Fibroblast of lung (primary cell): ENCODE measurements around the gene EEFSEC.

Source experiments
- EZH2 ChIP-seq: IDR thresholded peaks from 2 replicates; pipeline ENCODE4 v1.5.1; 2012; ENCODE audit warnings: low read length, control low read depth, mild to moderate bottlenecking; ENCODE audit errors: missing control alignments
- TF ChIP-seq, protein P1 (sequence below), 2 donors: IDR thresholded peaks in 1 of 2; conservative IDR thresholded peaks in 1 of 2; 1 replicate in 1 of 2; 2 replicates in 1 of 2; pipeline ENCODE4 v1.5.1; 2011 to 2012; ENCODE audit warnings: low read length in 2 of 2, control low read depth in 1 of 2, inconsistent platforms in 1 of 2, low read depth in 1 of 2, mild to moderate bottlenecking in 1 of 2

DNA sequence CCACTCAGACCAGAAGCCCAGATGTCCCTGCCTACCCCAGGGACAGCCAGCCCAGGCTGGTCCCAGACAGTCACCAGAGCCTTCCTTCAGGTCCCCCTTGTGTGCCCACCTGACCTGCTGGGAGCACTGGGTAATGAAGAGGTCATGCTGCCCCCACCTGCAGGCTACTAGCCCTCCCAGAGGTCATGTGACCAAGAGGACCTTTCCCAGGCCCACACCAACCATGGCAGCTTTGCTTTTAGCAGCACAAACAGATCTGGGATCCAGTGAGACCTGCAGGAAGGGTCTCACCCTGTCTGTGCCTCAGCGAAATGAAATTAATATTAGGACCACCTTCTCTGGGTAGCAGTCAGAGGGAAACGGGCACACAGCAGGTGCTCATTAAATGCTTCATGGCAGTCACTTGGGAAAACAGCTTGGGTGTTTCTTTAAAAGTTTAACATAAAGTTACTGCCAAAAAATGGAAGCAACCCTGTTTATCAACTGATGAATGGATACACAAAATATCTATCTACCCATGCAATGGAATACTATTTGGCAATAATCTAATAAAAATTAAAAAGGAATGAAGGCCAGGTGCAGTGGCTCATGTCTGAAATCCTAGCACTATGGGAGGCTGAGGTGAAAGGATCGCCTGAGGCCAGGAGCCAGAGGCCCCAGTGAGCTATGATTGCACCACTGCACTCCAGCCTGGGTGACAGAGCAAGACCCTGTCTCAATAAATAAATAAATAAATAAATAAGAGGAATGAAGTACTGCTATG, 269.7 kb downstream of the EEFSEC start:
- TF ChIP-seq, protein P1, sequence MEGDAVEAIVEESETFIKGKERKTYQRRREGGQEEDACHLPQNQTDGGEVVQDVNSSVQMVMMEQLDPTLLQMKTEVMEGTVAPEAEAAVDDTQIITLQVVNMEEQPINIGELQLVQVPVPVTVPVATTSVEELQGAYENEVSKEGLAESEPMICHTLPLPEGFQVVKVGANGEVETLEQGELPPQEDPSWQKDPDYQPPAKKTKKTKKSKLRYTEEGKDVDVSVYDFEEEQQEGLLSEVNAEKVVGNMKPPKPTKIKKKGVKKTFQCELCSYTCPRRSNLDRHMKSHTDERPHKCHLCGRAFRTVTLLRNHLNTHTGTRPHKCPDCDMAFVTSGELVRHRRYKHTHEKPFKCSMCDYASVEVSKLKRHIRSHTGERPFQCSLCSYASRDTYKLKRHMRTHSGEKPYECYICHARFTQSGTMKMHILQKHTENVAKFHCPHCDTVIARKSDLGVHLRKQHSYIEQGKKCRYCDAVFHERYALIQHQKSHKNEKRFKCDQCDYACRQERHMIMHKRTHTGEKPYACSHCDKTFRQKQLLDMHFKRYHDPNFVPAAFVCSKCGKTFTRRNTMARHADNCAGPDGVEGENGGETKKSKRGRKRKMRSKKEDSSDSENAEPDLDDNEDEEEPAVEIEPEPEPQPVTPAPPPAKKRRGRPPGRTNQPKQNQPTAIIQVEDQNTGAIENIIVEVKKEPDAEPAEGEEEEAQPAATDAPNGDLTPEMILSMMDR (conservative IDR thresholded peaks at IDR 0.05 in 1 of 2, IDR thresholded peaks at IDR 0.05 in 1 of 2; ENCODE audit: low read depth in 1 of 2, low read length in 2 of 2): no peak
- no peak for TF ChIP-seq EZH2
